ENCODE data around the gene PRPF40A. TPM values are rescaled to one million over a fixed set of nuclear protein-coding genes. Genes with fewer than 3 reads are reported as not detected.
A peak's percentile ranks its signal among the peaks of the same experiment; 100 is the strongest.

PRPF40A gene
- total and polyA plus RNA-seq, 12 donors = 13.3 to 51.8 (median 33.1) TPM

DNA sequence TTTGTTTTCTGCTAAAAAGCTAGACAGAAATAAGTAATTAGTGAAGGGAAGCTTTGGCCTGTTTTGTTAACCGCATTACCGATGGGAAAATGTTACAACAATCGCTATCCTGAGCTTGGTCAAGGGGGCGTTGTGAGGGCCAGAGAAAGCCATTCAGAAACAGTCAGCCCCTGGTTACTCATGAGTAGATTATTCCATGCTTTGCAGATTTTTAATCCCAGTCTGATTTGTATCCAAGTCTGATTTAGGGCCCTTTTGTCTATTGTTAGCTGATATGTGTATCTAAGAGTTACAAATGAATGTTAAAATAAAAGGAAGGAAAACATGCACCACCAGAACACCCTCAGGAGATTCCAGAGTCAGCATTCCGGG, 99.1 kb downstream of the PRPF40A start:
- H3K27ac ChIP-seq = no peak overlapping the region
- H3K4me1 ChIP-seq = peaks cover 0 to 6% (median 0%) of the 10 kb centered on the region in 9 donors
- peaks cover 0 to 77% (median 7%) of the 10 kb centered on the region in 9 donors for H3K36me3 ChIP-seq
- no peaks in the 10 kb centered on the region for H3K9me3 ChIP-seq
- WGBS, 2 donors = 92 to 93% methylated on average over 5 of the region's 5 CpGs
- intact Hi-C loops (cut with DNase I) = no loop called here
- H3K4me3 ChIP-seq = no peak overlapping the region
- DNase-seq (no peak), ATAC-seq (no peak)
- TF ChIP-seq, protein P1, sequence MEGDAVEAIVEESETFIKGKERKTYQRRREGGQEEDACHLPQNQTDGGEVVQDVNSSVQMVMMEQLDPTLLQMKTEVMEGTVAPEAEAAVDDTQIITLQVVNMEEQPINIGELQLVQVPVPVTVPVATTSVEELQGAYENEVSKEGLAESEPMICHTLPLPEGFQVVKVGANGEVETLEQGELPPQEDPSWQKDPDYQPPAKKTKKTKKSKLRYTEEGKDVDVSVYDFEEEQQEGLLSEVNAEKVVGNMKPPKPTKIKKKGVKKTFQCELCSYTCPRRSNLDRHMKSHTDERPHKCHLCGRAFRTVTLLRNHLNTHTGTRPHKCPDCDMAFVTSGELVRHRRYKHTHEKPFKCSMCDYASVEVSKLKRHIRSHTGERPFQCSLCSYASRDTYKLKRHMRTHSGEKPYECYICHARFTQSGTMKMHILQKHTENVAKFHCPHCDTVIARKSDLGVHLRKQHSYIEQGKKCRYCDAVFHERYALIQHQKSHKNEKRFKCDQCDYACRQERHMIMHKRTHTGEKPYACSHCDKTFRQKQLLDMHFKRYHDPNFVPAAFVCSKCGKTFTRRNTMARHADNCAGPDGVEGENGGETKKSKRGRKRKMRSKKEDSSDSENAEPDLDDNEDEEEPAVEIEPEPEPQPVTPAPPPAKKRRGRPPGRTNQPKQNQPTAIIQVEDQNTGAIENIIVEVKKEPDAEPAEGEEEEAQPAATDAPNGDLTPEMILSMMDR (IDR thresholded peaks at IDR 0.05) = no peak
- H3K27me3 ChIP-seq = no peaks in the 10 kb centered on the region

DNA sequence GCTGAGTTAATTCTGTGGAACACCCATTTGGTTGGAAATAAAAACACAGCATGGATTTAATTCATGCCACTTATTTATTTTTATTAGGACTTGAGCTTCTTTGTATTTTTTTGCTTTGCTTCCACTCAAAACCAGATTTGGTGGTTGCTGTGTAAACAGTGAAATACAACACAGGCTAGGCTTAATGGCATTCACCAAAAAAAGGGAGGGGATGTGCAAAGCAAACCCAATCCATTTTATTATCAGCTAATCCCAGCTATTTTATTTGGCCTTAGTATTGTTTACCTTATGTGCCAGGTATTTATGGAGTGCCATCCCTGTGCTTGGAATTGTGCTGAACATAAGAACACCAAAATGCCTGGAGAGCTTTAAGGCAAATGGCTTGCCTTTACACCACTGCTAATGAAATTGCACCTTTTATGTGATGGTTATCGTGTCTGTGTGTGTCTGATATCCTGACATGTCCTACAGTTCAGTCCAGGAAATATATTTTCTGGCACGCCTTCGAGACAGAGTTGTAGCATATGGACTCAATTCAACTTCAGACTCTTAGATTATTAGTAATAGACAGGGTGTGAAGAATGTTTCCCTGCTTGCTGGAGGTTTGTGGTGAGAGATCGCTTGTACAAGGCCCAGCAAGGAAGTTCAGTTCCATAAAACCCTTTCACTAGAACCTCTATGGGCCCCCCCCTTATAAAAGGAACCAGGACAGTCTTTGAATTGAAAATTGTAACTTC, 99.6 kb downstream of the PRPF40A start:
- H3K9me3 ChIP-seq = no peaks in the 10 kb centered on the region
- H3K36me3 ChIP-seq = peaks cover 0 to 82% (median 7%) of the 10 kb centered on the region in 9 donors
- TF ChIP-seq, protein P1 (IDR thresholded peaks at IDR 0.05) = no peak
- WGBS, 2 donors = 83 to 85% methylated on average over 4 of the region's 4 CpGs
- no peaks in the 10 kb centered on the region for H3K27me3 ChIP-seq
- H3K27ac ChIP-seq = no peak overlapping the region
- H3K4me3 ChIP-seq = no peak overlapping the region
- peaks cover 0 to 11% (median 0%) of the 10 kb centered on the region in 9 donors for H3K4me1 ChIP-seq
- DNase-seq (no peak), ATAC-seq (no peak)
- intact Hi-C loops (cut with DNase I) = no loop called here

DNA sequence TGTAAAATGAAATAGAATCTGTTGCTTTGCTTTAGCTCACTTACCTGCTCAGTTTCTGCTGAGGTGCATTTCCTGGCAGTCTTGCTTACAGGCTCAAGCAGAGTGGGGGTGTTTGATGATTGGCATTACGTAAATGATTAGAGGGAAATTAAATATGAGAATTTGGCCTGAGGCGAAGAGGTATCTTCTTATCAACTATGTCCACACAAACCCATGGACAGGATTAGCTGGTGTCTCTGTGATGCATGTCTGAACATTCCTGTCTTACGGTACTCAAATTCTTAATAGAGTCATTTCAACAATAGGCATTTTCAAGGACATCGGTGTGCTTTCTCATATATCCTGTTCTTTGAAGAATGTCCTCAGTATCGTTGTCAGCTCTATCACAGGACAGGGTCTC, 102.1 kb downstream of the PRPF40A start:
- peaks cover 0 to 30% (median 12%) of the 10 kb centered on the region in 9 donors for H3K4me1 ChIP-seq
- ATAC-seq (no peak), DNase-seq (no peak)
- no peaks in the 10 kb centered on the region for H3K27me3 ChIP-seq
- TF ChIP-seq, protein P1 (IDR thresholded peaks at IDR 0.05) = no peak
- H3K36me3 ChIP-seq = peaks cover 0 to 68% (median 7%) of the 10 kb centered on the region in 9 donors
- no peak overlapping the region for H3K4me3 ChIP-seq
- H3K9me3 ChIP-seq = no peaks in the 10 kb centered on the region
- no peak overlapping the region for H3K27ac ChIP-seq
- 90 to 91% methylated on average over 5 of the region's 5 CpGs for WGBS, 2 donors
- intact Hi-C loops (cut with DNase I) = no loop called here

DNA sequence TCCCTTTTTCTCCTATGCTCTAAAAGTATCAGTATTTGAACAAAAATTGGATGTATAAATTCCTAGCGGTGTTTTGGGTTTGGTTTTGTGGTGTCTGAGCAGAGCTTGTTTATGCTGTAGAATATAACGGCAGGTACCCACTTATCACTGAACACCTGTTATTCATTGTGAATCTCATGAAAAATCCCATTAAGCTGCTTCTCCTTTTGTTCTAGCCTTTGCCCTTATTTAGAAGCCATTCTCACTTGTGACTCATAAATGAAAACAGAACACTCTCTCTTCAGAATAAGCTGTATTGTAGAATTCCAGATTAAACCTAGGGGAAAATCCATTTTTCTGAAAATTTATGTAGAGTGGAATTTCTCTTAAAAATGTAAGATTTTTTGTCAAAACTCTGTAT, 104.0 kb downstream of the PRPF40A start:
- 96 to 97% methylated on average over 2 of the region's 2 CpGs for WGBS, 2 donors
- Histone ChIP-seq H3K36me3 (peaks cover 0 to 54% (median 7%) of the 10 kb centered on the region in 9 donors), H3K9me3 (no peaks in the 10 kb centered on the region), H3K27me3 (no peaks in the 10 kb centered on the region), H3K4me3 (no peak overlapping the region), H3K4me1 (peaks cover 0 to 30% (median 12%) of the 10 kb centered on the region in 9 donors), H3K27ac (peak overlapping the region in 2 of 10 donors; percentile 60 to 87)
- DNase-seq = no peak
- TF ChIP-seq, protein P1 (IDR thresholded peaks at IDR 0.05) = no peak
- no peak for ATAC-seq
- intact Hi-C loops (cut with DNase I) = no loop called here
